Measurements from ENCODE around the gene RAB31. TPM values are rescaled to one million over a fixed set of nuclear protein-coding genes. Genes with fewer than 3 reads are reported as not detected.
"Not testable (repeated sequence)": the region's sequence is repeated elsewhere in the genome, so short reads cannot be mapped to it uniquely, and the experiment has no call there.

RAB31 gene
- total and polyA plus RNA-seq, 8 donors, result 1.4 to 28.2 (median 4.5) TPM

GRCh38 chr18:9894454-9895068 lies 186.5 kb downstream of the RAB31 start:
- DNase-seq, result no peak
- 94 to 97% methylated on average over 6 of the region's 6 CpGs for WGBS, 2 donors
- no peaks in the 10 kb centered on the region for H3K27me3 ChIP-seq
- no peak for ATAC-seq
- intact Hi-C loops (cut with DNase I), result no loop called here
- TF ChIP-seq, protein P1, sequence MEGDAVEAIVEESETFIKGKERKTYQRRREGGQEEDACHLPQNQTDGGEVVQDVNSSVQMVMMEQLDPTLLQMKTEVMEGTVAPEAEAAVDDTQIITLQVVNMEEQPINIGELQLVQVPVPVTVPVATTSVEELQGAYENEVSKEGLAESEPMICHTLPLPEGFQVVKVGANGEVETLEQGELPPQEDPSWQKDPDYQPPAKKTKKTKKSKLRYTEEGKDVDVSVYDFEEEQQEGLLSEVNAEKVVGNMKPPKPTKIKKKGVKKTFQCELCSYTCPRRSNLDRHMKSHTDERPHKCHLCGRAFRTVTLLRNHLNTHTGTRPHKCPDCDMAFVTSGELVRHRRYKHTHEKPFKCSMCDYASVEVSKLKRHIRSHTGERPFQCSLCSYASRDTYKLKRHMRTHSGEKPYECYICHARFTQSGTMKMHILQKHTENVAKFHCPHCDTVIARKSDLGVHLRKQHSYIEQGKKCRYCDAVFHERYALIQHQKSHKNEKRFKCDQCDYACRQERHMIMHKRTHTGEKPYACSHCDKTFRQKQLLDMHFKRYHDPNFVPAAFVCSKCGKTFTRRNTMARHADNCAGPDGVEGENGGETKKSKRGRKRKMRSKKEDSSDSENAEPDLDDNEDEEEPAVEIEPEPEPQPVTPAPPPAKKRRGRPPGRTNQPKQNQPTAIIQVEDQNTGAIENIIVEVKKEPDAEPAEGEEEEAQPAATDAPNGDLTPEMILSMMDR (IDR thresholded peaks at IDR 0.05), result no peak
- no peak for FAIRE-seq
- no peak overlapping the region for H3K27ac ChIP-seq
- H3K4me3 ChIP-seq, result no peak overlapping the region
- no peaks in the 10 kb centered on the region for H3K9me3 ChIP-seq
- no peaks in the 10 kb centered on the region for H3K4me1 ChIP-seq
- H3K36me3 ChIP-seq, result no peaks in the 10 kb centered on the region

GRCh38 chr18:9897129-9897528 lies 189.0 kb downstream of the RAB31 start:
- Histone ChIP-seq H3K4me3 (no peak overlapping the region), H3K9me3 (no peaks in the 10 kb centered on the region), H3K27ac (no peak overlapping the region), H3K36me3 (no peaks in the 10 kb centered on the region), H3K27me3 (no peaks in the 10 kb centered on the region), H3K4me1 (no peaks in the 10 kb centered on the region)
- intact Hi-C loops (cut with DNase I), result no loop called here
- FAIRE-seq (no peak), DNase-seq (no peak), ATAC-seq (no peak)
- TF ChIP-seq, protein P1 (IDR thresholded peaks at IDR 0.05), result no peak
- 88 to 89% methylated on average over 5 of the region's 5 CpGs for WGBS, 2 donors

DNA sequence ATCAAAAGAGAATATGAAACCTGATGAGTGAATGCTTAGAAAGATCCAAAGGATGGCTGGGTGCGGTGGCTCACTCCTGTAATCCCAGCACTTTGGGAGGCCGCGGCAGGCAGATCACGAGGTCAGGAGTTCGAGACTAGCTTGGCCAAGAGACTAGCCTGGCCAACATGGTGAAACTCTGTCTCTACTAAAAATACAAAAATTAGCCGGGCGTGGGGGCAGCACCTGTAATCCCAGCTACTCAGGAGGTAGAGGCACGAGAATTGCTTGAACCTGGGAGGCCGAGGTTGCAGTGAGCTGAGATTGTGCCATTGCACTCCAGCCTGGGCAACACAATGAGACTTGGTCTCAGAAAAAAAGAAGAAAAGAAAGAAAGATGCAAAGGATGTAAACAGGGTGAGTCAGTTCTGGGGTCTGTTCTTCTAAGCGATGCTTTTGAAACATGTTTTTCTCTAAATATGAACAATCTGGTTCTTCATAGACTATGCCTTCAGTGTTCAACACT lies 189.7 kb downstream of the RAB31 start:
- H3K9me3 ChIP-seq; H3K4me3 ChIP-seq; DNase-seq; FAIRE-seq; H3K27ac ChIP-seq; intact Hi-C loops (cut with DNase I); ATAC-seq; H3K27me3 ChIP-seq; H3K36me3 ChIP-seq; H3K4me1 ChIP-seq: not testable (repeated sequence)
- 88 to 96% methylated on average over 10 of the region's 10 CpGs for WGBS, 2 donors

GRCh38 chr18:9898792-9899549 lies 190.9 kb downstream of the RAB31 start:
- Histone ChIP-seq H3K27me3 (no peaks in the 10 kb centered on the region), H3K9me3 (no peaks in the 10 kb centered on the region), H3K4me3 (no peak overlapping the region), H3K27ac (no peak overlapping the region), H3K36me3 (no peaks in the 10 kb centered on the region), H3K4me1 (no peaks in the 10 kb centered on the region)
- TF ChIP-seq, protein P1 (IDR thresholded peaks at IDR 0.05), result no peak
- 67 to 72% methylated on average over 11 of the region's 11 CpGs for WGBS, 2 donors
- FAIRE-seq (no peak), ATAC-seq (peak in 3 of 4 donors; percentile 39 to 80 (median 58)), DNase-seq (no peak)
- intact Hi-C loops (cut with DNase I), result no loop called here

DNA sequence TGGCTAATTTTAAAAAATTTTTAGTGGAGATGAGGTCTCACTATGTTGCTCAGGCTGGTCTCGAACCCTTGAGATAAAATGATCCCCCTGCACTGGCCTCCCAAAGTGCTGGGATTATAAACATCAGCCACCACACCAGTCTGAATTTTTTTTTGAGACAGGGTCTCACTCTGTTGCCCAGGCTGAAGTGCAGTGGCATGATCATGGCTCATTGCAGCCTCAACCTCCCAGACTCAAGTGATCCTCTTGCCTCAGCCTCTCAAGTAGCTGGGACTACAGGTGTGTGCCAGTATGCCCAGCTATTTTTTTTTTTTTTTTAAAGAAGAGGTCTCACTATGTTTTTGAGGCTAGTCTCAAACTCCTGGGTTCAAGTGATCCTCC lies 191.4 kb downstream of the RAB31 start:
- H3K9me3 ChIP-seq; intact Hi-C loops (cut with DNase I); H3K27ac ChIP-seq; FAIRE-seq; H3K27me3 ChIP-seq; H3K4me1 ChIP-seq; DNase-seq; H3K4me3 ChIP-seq; H3K36me3 ChIP-seq; ATAC-seq: not testable (repeated sequence)
- WGBS, 2 donors, result 71 to 73% methylated on average over 1 of the region's 1 CpG

- no peak overlapping the region for H3K27ac ChIP-seq
- H3K4me1 ChIP-seq, result no peaks in the 10 kb centered on the region
- FAIRE-seq (no peak), ATAC-seq (no peak), DNase-seq (no peak)
- intact Hi-C loops (cut with DNase I), result no loop called here
- H3K36me3 ChIP-seq, result no peaks in the 10 kb centered on the region
- H3K9me3 ChIP-seq, result no peaks in the 10 kb centered on the region
- WGBS, 2 donors, result 88 to 91% methylated on average over 7 of the region's 7 CpGs
- H3K4me3 ChIP-seq, result no peak overlapping the region
- no peaks in the 10 kb centered on the region for H3K27me3 ChIP-seq
- TF ChIP-seq, protein P1 (IDR thresholded peaks at IDR 0.05), result no peak
Measured at GRCh38 chr18:9900699-9901098, 192.6 kb downstream of the RAB31 start.

All from pancreas (tissue), 10 donors.